ENCODE results near the gene ULK4.

GRCh38 chr3:41369838-41370237 is 592.1 kb downstream of the ULK4 start:
- TF ChIP-seq CTCF (IDR thresholded peaks at IDR 0.05; ENCODE audit: low read depth, low read length, poor library complexity, severe bottlenecking) (no peak), EZH2phosphoT487 (IDR thresholded peaks at IDR 0.05; ENCODE audit: borderline replicate concordance, low read length) (no peak)

Data from DOHH2 (cell line).